SK-N-SH (cell line): ENCODE measurements around the gene NAP1L5.

Source experiments
- ELF1 ChIP-seq: IDR thresholded peaks from 2 replicates; pipeline ENCODE4 v1.4.0; 2012
- EZH2phosphoT487 ChIP-seq: fragments of 200-600 bp; sonication (generic); IDR thresholded peaks from 2 replicates; pipeline ENCODE4 v1.6.1; 2017; ENCODE audit warnings: low read depth, mixed run types, mild to moderate bottlenecking, antibody characterized with exemption, moderate library complexity, borderline replicate concordance
- FOXM1 ChIP-seq: IDR thresholded peaks from 2 replicates; pipeline ENCODE4 v1.4.0; 2012; ENCODE audit warnings: low read depth, mild to moderate bottlenecking
- JUND ChIP-seq: IDR thresholded peaks from 2 replicates; pipeline ENCODE4 v1.4.0; 2012
- POLR2AphosphoS5 ChIP-seq: IDR thresholded peaks from 2 replicates; pipeline ENCODE4 v1.6.1; 2012; ENCODE audit warnings: low read depth, low read length
- RCOR1 ChIP-seq: fragments of 150-350 bp; IDR thresholded peaks from 2 replicates; pipeline ENCODE4 v1.6.1; 2017; ENCODE audit warnings: antibody characterized with exemption, low read length
- TF ChIP-seq, protein P1 (sequence below): fragments of 200-600 bp; sonication (generic); IDR thresholded peaks from 2 replicates; pipeline ENCODE4 v1.6.1; 2017; ENCODE audit warnings: antibody characterized with exemption, mild to moderate bottlenecking, moderate library complexity
- TF ChIP-seq, protein P2 (sequence below): IDR thresholded peaks from 2 replicates; pipeline ENCODE4 v1.4.0; 2012; ENCODE audit warnings: low read depth

- TF ChIP-seq, protein P1, sequence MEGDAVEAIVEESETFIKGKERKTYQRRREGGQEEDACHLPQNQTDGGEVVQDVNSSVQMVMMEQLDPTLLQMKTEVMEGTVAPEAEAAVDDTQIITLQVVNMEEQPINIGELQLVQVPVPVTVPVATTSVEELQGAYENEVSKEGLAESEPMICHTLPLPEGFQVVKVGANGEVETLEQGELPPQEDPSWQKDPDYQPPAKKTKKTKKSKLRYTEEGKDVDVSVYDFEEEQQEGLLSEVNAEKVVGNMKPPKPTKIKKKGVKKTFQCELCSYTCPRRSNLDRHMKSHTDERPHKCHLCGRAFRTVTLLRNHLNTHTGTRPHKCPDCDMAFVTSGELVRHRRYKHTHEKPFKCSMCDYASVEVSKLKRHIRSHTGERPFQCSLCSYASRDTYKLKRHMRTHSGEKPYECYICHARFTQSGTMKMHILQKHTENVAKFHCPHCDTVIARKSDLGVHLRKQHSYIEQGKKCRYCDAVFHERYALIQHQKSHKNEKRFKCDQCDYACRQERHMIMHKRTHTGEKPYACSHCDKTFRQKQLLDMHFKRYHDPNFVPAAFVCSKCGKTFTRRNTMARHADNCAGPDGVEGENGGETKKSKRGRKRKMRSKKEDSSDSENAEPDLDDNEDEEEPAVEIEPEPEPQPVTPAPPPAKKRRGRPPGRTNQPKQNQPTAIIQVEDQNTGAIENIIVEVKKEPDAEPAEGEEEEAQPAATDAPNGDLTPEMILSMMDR, result no peak
- TF ChIP-seq EZH2phosphoT487 (no peak), POLR2AphosphoS5 (no peak), ELF1 (no peak), RCOR1 (no peak), JUND (no peak), FOXM1 (no peak)
- TF ChIP-seq, protein P2, sequence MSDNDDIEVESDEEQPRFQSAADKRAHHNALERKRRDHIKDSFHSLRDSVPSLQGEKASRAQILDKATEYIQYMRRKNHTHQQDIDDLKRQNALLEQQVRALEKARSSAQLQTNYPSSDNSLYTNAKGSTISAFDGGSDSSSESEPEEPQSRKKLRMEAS, result no peak
These were observed 26.8 kb upstream of the NAP1L5 start for GRCh38 chr4:88724406-88724805.
